Suprapubic skin (tissue), 4 donors: ENCODE data around the gene ARHGEF11.

Experiments used
- CTCF ChIP-seq, 2 donors: fragments of 200-600 bp in 1 of 2; fragments of 450-650 bp in 1 of 2; sonication (generic) in 1 of 2; IDR thresholded peaks; one replicate each; pipeline ENCODE4 v1.5.1; 2016 to 2019; ENCODE audit warnings: antibody characterized with exemption in 2 of 2, mild to moderate bottlenecking in 1 of 2, moderate library complexity in 1 of 2
- EP300 ChIP-seq: sonication (generic); formaldehyde crosslinking; IDR thresholded peaks from one replicate; pipeline ENCODE4 v1.6.1; 2017; ENCODE audit warnings: antibody characterized with exemption
- POLR2AphosphoS5 ChIP-seq, 3 donors: sonication (generic); formaldehyde crosslinking; IDR thresholded peaks; one replicate each; pipeline ENCODE4 v1.6.1; 2017; ENCODE audit warnings: antibody characterized with exemption in 3 of 3

- TF ChIP-seq CTCF (IDR thresholded peaks at IDR 0.05) (no peak), POLR2AphosphoS5 (IDR thresholded peaks at IDR 0.05) (no peak), EP300 (no peak)
These were observed 147.4 kb downstream of the ARHGEF11 start for GRCh38 chr1:156898161-156898566.
